Measurements from ENCODE around the gene EXOC4.

DNA sequence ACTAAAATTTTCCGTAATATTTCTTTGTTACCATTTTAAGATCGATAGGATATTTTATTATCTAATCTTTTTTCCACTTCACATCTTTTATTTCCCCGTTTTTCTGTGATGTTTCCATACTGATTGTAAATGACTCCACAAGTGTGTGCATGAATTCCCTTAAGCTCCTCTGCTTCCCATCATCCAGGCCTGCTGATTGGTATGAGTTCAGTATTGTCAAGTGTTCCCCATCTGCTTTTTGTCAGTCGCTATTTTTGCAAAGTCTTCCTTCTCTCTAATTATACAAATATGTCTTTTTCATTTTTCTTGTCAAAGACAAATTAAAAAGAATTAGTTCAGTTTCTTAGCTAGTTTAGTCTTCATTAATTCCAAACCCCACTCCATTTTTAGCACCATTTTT, 184.7 kb downstream of the EXOC4 start:
- TF ChIP-seq, protein P1, sequence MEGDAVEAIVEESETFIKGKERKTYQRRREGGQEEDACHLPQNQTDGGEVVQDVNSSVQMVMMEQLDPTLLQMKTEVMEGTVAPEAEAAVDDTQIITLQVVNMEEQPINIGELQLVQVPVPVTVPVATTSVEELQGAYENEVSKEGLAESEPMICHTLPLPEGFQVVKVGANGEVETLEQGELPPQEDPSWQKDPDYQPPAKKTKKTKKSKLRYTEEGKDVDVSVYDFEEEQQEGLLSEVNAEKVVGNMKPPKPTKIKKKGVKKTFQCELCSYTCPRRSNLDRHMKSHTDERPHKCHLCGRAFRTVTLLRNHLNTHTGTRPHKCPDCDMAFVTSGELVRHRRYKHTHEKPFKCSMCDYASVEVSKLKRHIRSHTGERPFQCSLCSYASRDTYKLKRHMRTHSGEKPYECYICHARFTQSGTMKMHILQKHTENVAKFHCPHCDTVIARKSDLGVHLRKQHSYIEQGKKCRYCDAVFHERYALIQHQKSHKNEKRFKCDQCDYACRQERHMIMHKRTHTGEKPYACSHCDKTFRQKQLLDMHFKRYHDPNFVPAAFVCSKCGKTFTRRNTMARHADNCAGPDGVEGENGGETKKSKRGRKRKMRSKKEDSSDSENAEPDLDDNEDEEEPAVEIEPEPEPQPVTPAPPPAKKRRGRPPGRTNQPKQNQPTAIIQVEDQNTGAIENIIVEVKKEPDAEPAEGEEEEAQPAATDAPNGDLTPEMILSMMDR (IDR thresholded peaks at IDR 0.05): no peak
- TF ChIP-seq POLR2A (IDR thresholded peaks at IDR 0.05): no peak
